KMS-11 (cell line): Measurements from ENCODE around the gene GRB2.
"Not testable (repeated sequence)": the region's sequence is repeated elsewhere in the genome, so short reads cannot be mapped to it uniquely, and the experiment has no call there.

Experiments
- H2AFZ ChIP-seq: fragments of 200-600 bp; sonication (generic); 2 replicates; pipeline ENCODE4 v1.6.1; 2016; ENCODE audit warnings: antibody characterized with exemption, mixed run types, low read depth
- H3K27ac ChIP-seq: fragments of 200-600 bp; sonication (generic); 2 replicates; pipeline ENCODE4 v1.6.1; 2016; ENCODE audit warnings: mild to moderate bottlenecking, mixed run types
- H3K27me3 ChIP-seq: fragments of 200-600 bp; sonication (generic); 2 replicates; pipeline ENCODE4 v1.6.1; 2017; ENCODE audit warnings: mild to moderate bottlenecking, low read depth, mixed run types, moderate library complexity; ENCODE audit not compliant: insufficient read depth
- H3K36me3 ChIP-seq: fragments of 200-600 bp; sonication (generic); 2 replicates; pipeline ENCODE4 v1.6.1; 2017; ENCODE audit warnings: mild to moderate bottlenecking, mixed run types; ENCODE audit not compliant: insufficient read depth
- H3K4me1 ChIP-seq: fragments of 200-600 bp; sonication (generic); 2 replicates; pipeline ENCODE4 v1.6.1; 2016; ENCODE audit warnings: mild to moderate bottlenecking, low read depth, mixed run types; ENCODE audit not compliant: poor library complexity, severe bottlenecking
- H3K4me2 ChIP-seq: fragments of 200-600 bp; sonication (generic); 2 replicates; pipeline ENCODE4 v1.7.0; 2016; ENCODE audit warnings: mild to moderate bottlenecking, mixed run types
- H3K4me3 ChIP-seq: fragments of 200-600 bp; sonication (generic); IDR thresholded peaks from 2 replicates; pipeline ENCODE4 v1.6.1; 2017; ENCODE audit warnings: low read depth, low read length, mixed read lengths; ENCODE audit not compliant: insufficient read depth
- H3K79me2 ChIP-seq: fragments of 200-600 bp; sonication (generic); 2 replicates; pipeline ENCODE4 v1.6.1; 2016; ENCODE audit warnings: low read depth, mixed run types; ENCODE audit not compliant: insufficient read depth
- H3K9ac ChIP-seq: fragments of 200-600 bp; sonication (generic); 2 replicates; pipeline ENCODE4 v1.6.1; 2016; ENCODE audit warnings: mild to moderate bottlenecking, mixed run types
- H4K20me1 ChIP-seq: fragments of 200-600 bp; sonication (generic); 2 replicates; pipeline ENCODE4 v1.6.1; 2016; ENCODE audit warnings: mild to moderate bottlenecking, mixed run types; ENCODE audit not compliant: insufficient read depth
- CTCF ChIP-seq: fragments of 200-600 bp; sonication (generic); conservative IDR thresholded peaks from 2 replicates; pipeline ENCODE4 v1.6.1; 2017; ENCODE audit warnings: low read depth, mild to moderate bottlenecking, antibody characterized with exemption, low read length, moderate library complexity, mixed read lengths

Gene GRB2

GRCh38 chr17:75287221-75287620 is 118.3 kb downstream of the GRB2 start:
- Histone ChIP-seq H3K4me3 (no peak overlapping the region), H2AFZ (no peak overlapping the region), H3K4me1 (peaks cover 25% of the 10 kb centered on the region), H3K27ac (no peak overlapping the region), H4K20me1 (no peaks in the 10 kb centered on the region; the same call in 1 of the 2 replicates), H3K4me2 (peak overlapping the region; percentile 92; the same call in 1 of the 2 replicates), H3K79me2 (peaks cover 24% of the 10 kb centered on the region), H3K27me3 (no peaks in the 10 kb centered on the region), H3K36me3 (peaks cover 10% of the 10 kb centered on the region; the same call in 1 of the 2 replicates), H3K9ac (no peak overlapping the region)
- TF ChIP-seq CTCF = no peak

GRCh38 chr17:75285123-75285522 is 120.4 kb downstream of the GRB2 start:
- Histone ChIP-seq H3K36me3 (peaks cover 15% of the 10 kb centered on the region; the same call in 1 of the 2 replicates), H3K4me3 (no peak overlapping the region), H4K20me1 (no peaks in the 10 kb centered on the region; the same call in 1 of the 2 replicates), H3K4me1 (peaks cover 10% of the 10 kb centered on the region), H2AFZ (no peak overlapping the region), H3K27ac (no peak overlapping the region), H3K9ac (no peak overlapping the region), H3K79me2 (peaks cover 24% of the 10 kb centered on the region), H3K4me2 (no peak overlapping the region), H3K27me3 (no peaks in the 10 kb centered on the region)
- TF ChIP-seq CTCF = no peak

GRCh38 chr17:75280189-75280588 is 125.3 kb downstream of the GRB2 start:
- not testable (repeated sequence) for H3K9ac ChIP-seq, H3K4me1 ChIP-seq, H3K27me3 ChIP-seq, H3K79me2 ChIP-seq, H3K4me2 ChIP-seq, H3K27ac ChIP-seq, H3K4me3 ChIP-seq, H4K20me1 ChIP-seq, H3K36me3 ChIP-seq, H2AFZ ChIP-seq

- Histone ChIP-seq H3K27me3 (no peaks in the 10 kb centered on the region), H3K4me2 (no peak overlapping the region), H4K20me1 (no peaks in the 10 kb centered on the region), H3K4me3 (no peak overlapping the region), H3K9ac (no peak overlapping the region), H2AFZ (no peak overlapping the region), H3K27ac (no peak overlapping the region), H3K79me2 (no peaks in the 10 kb centered on the region; the same call in 1 of the 2 replicates), H3K4me1 (peaks cover 2% of the 10 kb centered on the region), H3K36me3 (peaks cover 4% of the 10 kb centered on the region; the same call in 1 of the 2 replicates)
- TF ChIP-seq CTCF = no peak
Measured at GRCh38 chr17:75277664-75278071, 127.8 kb downstream of the GRB2 start.

- H3K79me2 ChIP-seq = peaks cover 9% of the 10 kb centered on the region; the same call in 1 of the 2 replicates
Measured at GRCh38 chr17:75273977-75274708, 131.3 kb downstream of the GRB2 start.

More at GRCh38 chr17:75273977-75274708, 131.3 kb downstream of the GRB2 start:
- TF ChIP-seq CTCF = no peak
- H3K27ac ChIP-seq = no peak overlapping the region
- no peaks in the 10 kb centered on the region for H3K27me3 ChIP-seq
- H3K36me3 ChIP-seq = no peaks in the 10 kb centered on the region; the same call in 1 of the 2 replicates
- no peak overlapping the region for H3K4me2 ChIP-seq
- H4K20me1 ChIP-seq = no peaks in the 10 kb centered on the region
- no peak overlapping the region for H3K4me3 ChIP-seq
- H3K4me1 ChIP-seq = peaks cover 21% of the 10 kb centered on the region
- H2AFZ ChIP-seq = no peak overlapping the region
- H3K9ac ChIP-seq = no peak overlapping the region
